HG03442 (cell line): ENCODE results near the gene UBAC2.

Source experiments
- ATAC-seq: cut with Tn5 transposase; IDR thresholded peaks from one replicate; pipeline ENCODE4 v1.9.1; 2021; ENCODE audit warnings: mild to moderate bottlenecking, moderate library complexity; ENCODE audit not compliant: unreplicated experiment

The UBAC2 gene

GRCh38 chr13:99266827-99267226 is 66.2 kb downstream of the UBAC2 start:
- ATAC-seq: no peak

GRCh38 chr13:99267927-99268326 is 67.3 kb downstream of the UBAC2 start:
- ATAC-seq: no peak

- no peak for ATAC-seq
Measured at GRCh38 chr13:99268822-99269221, 68.2 kb downstream of the UBAC2 start.

- peak; percentile 57 for ATAC-seq
Measured at GRCh38 chr13:99269627-99270241, 69.1 kb downstream of the UBAC2 start.

- no peak for ATAC-seq
Measured at GRCh38 chr13:99270518-99270917, 69.9 kb downstream of the UBAC2 start.

- ATAC-seq: no peak
Measured at GRCh38 chr13:99271249-99271648, 70.6 kb downstream of the UBAC2 start.

GRCh38 chr13:99272481-99272880 is 71.8 kb downstream of the UBAC2 start:
- no peak for ATAC-seq

- no peak for ATAC-seq
Measured at GRCh38 chr13:99273128-99273527, 72.5 kb downstream of the UBAC2 start.

- ATAC-seq: no peak
Measured at GRCh38 chr13:99275093-99275469, 74.4 kb downstream of the UBAC2 start.

GRCh38 chr13:99276706-99277105 is 76.1 kb downstream of the UBAC2 start:
- ATAC-seq: no peak

- no peak for ATAC-seq
Measured at GRCh38 chr13:99277629-99278028, 77.0 kb downstream of the UBAC2 start.

- no peak for ATAC-seq
Measured at GRCh38 chr13:99278200-99278599, 77.5 kb downstream of the UBAC2 start.

- ATAC-seq: no peak
Measured at GRCh38 chr13:99278843-99279242, 78.2 kb downstream of the UBAC2 start.

- no peak for ATAC-seq
Measured at GRCh38 chr13:99279637-99280036, 79.0 kb downstream of the UBAC2 start.

GRCh38 chr13:99280166-99280565 is 79.5 kb downstream of the UBAC2 start:
- no peak for ATAC-seq

GRCh38 chr13:99281811-99282263 is 81.2 kb downstream of the UBAC2 start:
- ATAC-seq: peak; percentile 64

GRCh38 chr13:99282264-99283231 is 81.9 kb downstream of the UBAC2 start:
- ATAC-seq: peak; percentile 49

- no peak for ATAC-seq
Measured at GRCh38 chr13:99285432-99286182, 85.0 kb downstream of the UBAC2 start.

GRCh38 chr13:99287551-99287950 is 86.9 kb downstream of the UBAC2 start:
- no peak for ATAC-seq

GRCh38 chr13:99288089-99288488 is 87.4 kb downstream of the UBAC2 start:
- ATAC-seq: peak; percentile 92

GRCh38 chr13:99289271-99289670 is 88.6 kb downstream of the UBAC2 start:
- no peak for ATAC-seq
